OCI-LY7 (cell line): ENCODE results near the gene CPLANE1. TPM values are rescaled to one million over a fixed set of nuclear protein-coding genes. Genes with fewer than 3 reads are reported as not detected.
"Not testable (repeated sequence)": the region's sequence is repeated elsewhere in the genome, so short reads cannot be mapped to it uniquely, and the experiment has no call there.

ENCODE experiments used
- BruUV-seq: library from RNA; stranded (reverse); fragments of 400-500 nt; replicated peaks from 2 replicates; lab custom pipeline; 2021; lab: Mats Ljungman, UMichigan
- CTCF ChIA-PET: fragments of 300-600 bp; sonication (Branson Sonifier 250); formaldehyde crosslinking; loops from one replicate; lab custom pipeline; 2022; ENCODE audit warnings: antibody characterized with exemption; ENCODE audit not compliant: unreplicated experiment; lab: Charles Lee
- POLR2A ChIA-PET: fragments of 300-600 bp; sonication (Branson Sonifier 250); formaldehyde crosslinking; loops from one replicate; lab custom pipeline; 2022; ENCODE audit warnings: antibody characterized with exemption; lab: Charles Lee
- DNase-seq: peaks from one replicate; pipeline ENCODE4 v3.0.0-alpha.2; 2015; ENCODE audit warnings: low spot score
- H2AFZ ChIP-seq: fragments of 200-600 bp; sonication (generic), shearing (Covaris generic); 2 replicates; pipeline ENCODE4 v1.6.1; 2014; ENCODE audit warnings: mild to moderate bottlenecking, antibody characterized with exemption, low read length, moderate library complexity
- H3K27ac ChIP-seq: fragments of 200-600 bp; sonication (generic); 2 replicates; pipeline ENCODE4 v1.5.1; 2014; ENCODE audit warnings: mixed run types, low read depth, mild to moderate bottlenecking, moderate library complexity, low read length, inconsistent platforms; ENCODE audit not compliant: poor library complexity, severe bottlenecking
- H3K36me3 ChIP-seq: fragments of 200-600 bp; sonication (generic); 2 replicates; pipeline ENCODE4 v1.6.1; 2014; ENCODE audit warnings: mild to moderate bottlenecking, antibody characterized with exemption, low read length, moderate library complexity, mixed read lengths; ENCODE audit not compliant: insufficient read depth
- H3K4me1 ChIP-seq: fragments of 200-600 bp; sonication (generic); 2 replicates; pipeline ENCODE4 v1.5.1; 2014; ENCODE audit warnings: mild to moderate bottlenecking, low read length; ENCODE audit not compliant: insufficient read depth, poor library complexity, severe bottlenecking
- H3K4me2 ChIP-seq: fragments of 200-600 bp; sonication (generic); 2 replicates; pipeline ENCODE4 v1.6.1; 2014; ENCODE audit warnings: mild to moderate bottlenecking, low read length
- H3K4me3 ChIP-seq: fragments of 200-600 bp; sonication (generic); 2 replicates; pipeline ENCODE4 v1.5.1; 2014; ENCODE audit warnings: mild to moderate bottlenecking, low read depth, low read length; ENCODE audit not compliant: poor library complexity, severe bottlenecking
- H3K79me2 ChIP-seq: fragments of 200-600 bp; sonication (generic); 2 replicates; pipeline ENCODE4 v1.6.1; 2016; ENCODE audit warnings: low read depth, mild to moderate bottlenecking, low read length, moderate library complexity, mixed read lengths; ENCODE audit not compliant: insufficient read depth
- H3K9me2 ChIP-seq: fragments of 200-600 bp; sonication (generic); 2 replicates; pipeline ENCODE4 v1.6.1; 2016; ENCODE audit warnings: mild to moderate bottlenecking, low read length, mixed read lengths; ENCODE audit not compliant: insufficient read depth
- H3K9me3 ChIP-seq: fragments of 200-600 bp; sonication (generic); 2 replicates; pipeline ENCODE4 v1.6.1; 2014; ENCODE audit warnings: mild to moderate bottlenecking, mixed run types, low read length, mixed read lengths
- H4K20me1 ChIP-seq: fragments of 200-600 bp; sonication (generic); 2 replicates; pipeline ENCODE4 v1.6.1; 2014; ENCODE audit warnings: mild to moderate bottlenecking, antibody characterized with exemption, low read length, moderate library complexity, mixed read lengths; ENCODE audit not compliant: insufficient read depth
- EZH2phosphoT487 ChIP-seq: fragments of 200-600 bp; sonication (generic); IDR thresholded peaks from 2 replicates; pipeline ENCODE4 v1.6.1; 2018; ENCODE audit warnings: low read depth, borderline replicate concordance, mild to moderate bottlenecking, mixed run types, antibody characterized with exemption, low read length, moderate library complexity, mixed read lengths
- intact Hi-C: fragments of 100-400 bp; cut with micrococcal nuclease; formaldehyde crosslinking; loops from one replicate; pipeline ENCODE4 v1.10.0; 2022; ENCODE audit not compliant: unreplicated experiment
- total RNA-seq, 2 experiments: library from RNA; depleted of rRNA in 1 of 2; stranded (reverse); fragments of >200 nt in 1 of 2; shearing (Covaris generic) in 1 of 2; gene quantifications; 2 replicates each; pipeline ENCODE4 v1.2.3, GENCODE V29; 2014 to 2022
- TF ChIP-seq, protein P1 (sequence below): fragments of 200-600 bp; sonication (generic); conservative IDR thresholded peaks from 2 replicates; pipeline ENCODE4 v1.5.1; 2014; ENCODE audit warnings: mild to moderate bottlenecking, antibody characterized with exemption, low read length, moderate library complexity, mixed read lengths

Gene CPLANE1
- total RNA-seq, 2 experiments from 2014 or later: 0.21 TPM; not detected in 1

DNA sequence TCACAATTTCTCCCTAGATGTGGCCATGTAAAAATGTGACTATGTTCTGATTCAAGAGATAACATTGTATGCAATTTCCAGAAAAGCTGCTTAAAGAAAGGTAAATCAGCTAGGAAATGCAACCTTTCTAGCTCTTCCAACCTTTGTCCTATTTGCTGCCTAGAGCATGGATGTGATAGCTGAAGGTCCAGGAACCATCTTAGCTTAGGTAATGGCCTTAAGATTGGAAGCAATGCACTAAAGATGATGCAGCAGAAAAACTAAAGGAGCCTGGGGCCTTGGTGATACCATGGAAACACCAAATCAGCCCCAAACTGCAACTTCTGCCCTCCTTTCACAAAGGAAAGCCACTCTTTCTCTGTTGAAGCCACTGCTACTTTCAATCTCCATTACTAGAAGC, 27.0 kb downstream of the CPLANE1 start:
- POLR2A ChIA-PET: interaction anchor here (0.7 kb wide), 1 partner anchor 12 kb away, joined by 3 read pairs; no protein-coding TSS in a partner anchor
- intact Hi-C loops: no loop called here

DNA sequence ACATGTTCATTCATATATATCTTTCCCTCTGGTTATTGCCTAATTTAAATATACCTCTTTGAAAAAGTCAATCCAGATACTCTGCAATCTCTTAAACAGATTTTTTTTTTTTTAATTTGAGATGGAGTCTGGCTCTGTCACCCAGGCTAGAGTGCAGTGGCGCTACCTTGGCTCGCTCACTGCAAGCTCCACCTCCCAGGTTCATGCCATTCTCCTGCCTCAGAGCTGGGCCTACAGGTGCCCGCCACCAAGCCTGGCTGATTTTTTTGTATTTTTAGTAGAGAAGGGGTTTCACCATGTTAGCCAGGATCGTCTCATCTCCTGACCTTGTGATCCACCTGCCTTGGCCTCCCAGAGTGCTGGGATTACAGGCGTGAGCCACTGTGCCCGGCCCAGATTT, 28.8 kb downstream of the CPLANE1 start:
- CTCF ChIA-PET: not testable (repeated sequence)

More for the DNA sequence above, 27.0 kb downstream of the CPLANE1 start:
- H3K79me2 ChIP-seq: no peaks in the 10 kb centered on the region
- no peaks in the 10 kb centered on the region for H3K9me3 ChIP-seq
- no peak overlapping the region for H3K27ac ChIP-seq
- no peak overlapping the region for H3K4me2 ChIP-seq
- no peak for DNase-seq
- no peaks in the 10 kb centered on the region for H3K36me3 ChIP-seq
- H2AFZ ChIP-seq: no peak overlapping the region
- no TSS peak for BruUV-seq
- no peak overlapping the region for H3K4me3 ChIP-seq
- CTCF ChIA-PET: no interaction called here
- no peaks in the 10 kb centered on the region for H3K9me2 ChIP-seq
- no peaks in the 10 kb centered on the region for H4K20me1 ChIP-seq
- TF ChIP-seq EZH2phosphoT487: no peak
- TF ChIP-seq, protein P1, sequence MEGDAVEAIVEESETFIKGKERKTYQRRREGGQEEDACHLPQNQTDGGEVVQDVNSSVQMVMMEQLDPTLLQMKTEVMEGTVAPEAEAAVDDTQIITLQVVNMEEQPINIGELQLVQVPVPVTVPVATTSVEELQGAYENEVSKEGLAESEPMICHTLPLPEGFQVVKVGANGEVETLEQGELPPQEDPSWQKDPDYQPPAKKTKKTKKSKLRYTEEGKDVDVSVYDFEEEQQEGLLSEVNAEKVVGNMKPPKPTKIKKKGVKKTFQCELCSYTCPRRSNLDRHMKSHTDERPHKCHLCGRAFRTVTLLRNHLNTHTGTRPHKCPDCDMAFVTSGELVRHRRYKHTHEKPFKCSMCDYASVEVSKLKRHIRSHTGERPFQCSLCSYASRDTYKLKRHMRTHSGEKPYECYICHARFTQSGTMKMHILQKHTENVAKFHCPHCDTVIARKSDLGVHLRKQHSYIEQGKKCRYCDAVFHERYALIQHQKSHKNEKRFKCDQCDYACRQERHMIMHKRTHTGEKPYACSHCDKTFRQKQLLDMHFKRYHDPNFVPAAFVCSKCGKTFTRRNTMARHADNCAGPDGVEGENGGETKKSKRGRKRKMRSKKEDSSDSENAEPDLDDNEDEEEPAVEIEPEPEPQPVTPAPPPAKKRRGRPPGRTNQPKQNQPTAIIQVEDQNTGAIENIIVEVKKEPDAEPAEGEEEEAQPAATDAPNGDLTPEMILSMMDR: no peak
- H3K4me1 ChIP-seq: no peaks in the 10 kb centered on the region

DNA sequence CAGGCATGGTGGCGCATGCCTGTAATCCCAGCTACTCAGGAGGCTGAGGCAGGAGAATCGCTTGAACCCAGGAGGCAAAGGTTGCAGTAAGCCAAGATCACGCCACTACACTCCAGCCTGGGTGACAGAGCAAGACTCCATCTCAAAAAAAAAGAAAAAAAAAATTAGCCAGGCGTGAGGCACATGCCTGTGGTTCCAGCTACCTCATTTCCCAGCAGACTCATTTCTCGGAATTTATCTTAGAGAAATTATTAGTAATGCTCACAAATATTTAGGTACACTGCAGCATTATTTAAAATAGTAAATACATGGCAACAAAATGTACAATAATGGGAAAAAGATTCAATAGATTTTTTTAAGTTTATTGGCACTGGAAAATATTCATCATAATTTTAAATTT, 29.8 kb downstream of the CPLANE1 start:
- H3K4me3 ChIP-seq, BruUV-seq, DNase-seq, H3K4me2 ChIP-seq, H3K9me2 ChIP-seq, H3K79me2 ChIP-seq, CTCF ChIA-PET, H3K27ac ChIP-seq, intact Hi-C loops, H3K36me3 ChIP-seq, H3K9me3 ChIP-seq, H4K20me1 ChIP-seq, H3K4me1 ChIP-seq, H2AFZ ChIP-seq: not testable (repeated sequence)
- POLR2A ChIA-PET: interaction anchor here (0.6 kb wide), 1 partner anchor 12 kb away, joined by 3 read pairs; no protein-coding TSS in a partner anchor

More for the DNA sequence above, 28.8 kb downstream of the CPLANE1 start:
- BruUV-seq, H3K9me3 ChIP-seq, DNase-seq, H3K36me3 ChIP-seq, H3K79me2 ChIP-seq, H3K4me2 ChIP-seq, H3K27ac ChIP-seq, H3K4me1 ChIP-seq, POLR2A ChIA-PET, H2AFZ ChIP-seq, intact Hi-C loops, H3K9me2 ChIP-seq, H4K20me1 ChIP-seq, H3K4me3 ChIP-seq: not testable (repeated sequence)

DNA sequence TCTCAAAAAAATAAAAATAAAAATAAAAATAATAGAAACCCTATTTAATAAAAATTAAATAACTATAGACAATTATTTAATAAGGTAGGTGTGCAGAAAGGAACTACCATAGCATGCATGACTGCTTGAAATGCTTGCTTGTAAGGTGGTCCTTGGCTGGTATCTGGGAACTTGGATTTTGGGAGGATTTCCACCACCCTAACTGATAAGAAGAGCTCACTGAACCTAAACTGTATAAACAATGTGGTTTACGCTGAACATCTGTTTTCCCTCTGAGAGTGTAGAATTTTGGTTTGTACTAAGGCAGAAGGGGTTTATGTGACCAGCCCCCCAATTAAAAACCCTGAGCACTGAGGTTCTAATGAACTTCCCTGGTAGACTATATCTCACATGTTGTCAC, 31.2 kb downstream of the CPLANE1 start:
- POLR2A ChIA-PET: no interaction called here
- no peak for DNase-seq
- peaks cover 9% of the 10 kb centered on the region for H3K4me1 ChIP-seq
- CTCF ChIA-PET: no interaction called here
- no peak overlapping the region for H3K27ac ChIP-seq
- H4K20me1 ChIP-seq: no peaks in the 10 kb centered on the region
- TF ChIP-seq, protein P1: no peak
- no peak for TF ChIP-seq EZH2phosphoT487
- intact Hi-C loops: no loop called here
- H3K4me3 ChIP-seq: no peak overlapping the region
- no peaks in the 10 kb centered on the region for H3K9me3 ChIP-seq
- H3K4me2 ChIP-seq: no peak overlapping the region
- no TSS peak for BruUV-seq
- no peaks in the 10 kb centered on the region for H3K9me2 ChIP-seq
- H3K79me2 ChIP-seq: no peaks in the 10 kb centered on the region
- H2AFZ ChIP-seq: no peak overlapping the region
- no peaks in the 10 kb centered on the region for H3K36me3 ChIP-seq
